Right renal cortex interstitium (tissue), 3 donors: ENCODE data around the gene WDR88. TPM values are rescaled to one million over a fixed set of nuclear protein-coding genes. Genes with fewer than 3 reads are reported as not detected.

ENCODE experiments used
- DNase-seq, 3 donors: peaks; one replicate each; pipeline ENCODE4 v3.0.0-alpha.2; 2013; ENCODE audit warnings: low read depth in 3 of 3, low spot score in 2 of 3
- polyA plus RNA-seq, 3 donors: library from polyadenylated mRNA; unstranded; fragments of 120-200 nt; gene quantifications; one replicate each; pipeline ENCODE4 v1.2.1, GENCODE V29; 2013; ENCODE audit not compliant: insufficient read length in 3 of 3

The WDR88 gene
- polyA plus RNA-seq, 3 donors = 0.82 to 1.3 (median 1.1) TPM

DNA sequence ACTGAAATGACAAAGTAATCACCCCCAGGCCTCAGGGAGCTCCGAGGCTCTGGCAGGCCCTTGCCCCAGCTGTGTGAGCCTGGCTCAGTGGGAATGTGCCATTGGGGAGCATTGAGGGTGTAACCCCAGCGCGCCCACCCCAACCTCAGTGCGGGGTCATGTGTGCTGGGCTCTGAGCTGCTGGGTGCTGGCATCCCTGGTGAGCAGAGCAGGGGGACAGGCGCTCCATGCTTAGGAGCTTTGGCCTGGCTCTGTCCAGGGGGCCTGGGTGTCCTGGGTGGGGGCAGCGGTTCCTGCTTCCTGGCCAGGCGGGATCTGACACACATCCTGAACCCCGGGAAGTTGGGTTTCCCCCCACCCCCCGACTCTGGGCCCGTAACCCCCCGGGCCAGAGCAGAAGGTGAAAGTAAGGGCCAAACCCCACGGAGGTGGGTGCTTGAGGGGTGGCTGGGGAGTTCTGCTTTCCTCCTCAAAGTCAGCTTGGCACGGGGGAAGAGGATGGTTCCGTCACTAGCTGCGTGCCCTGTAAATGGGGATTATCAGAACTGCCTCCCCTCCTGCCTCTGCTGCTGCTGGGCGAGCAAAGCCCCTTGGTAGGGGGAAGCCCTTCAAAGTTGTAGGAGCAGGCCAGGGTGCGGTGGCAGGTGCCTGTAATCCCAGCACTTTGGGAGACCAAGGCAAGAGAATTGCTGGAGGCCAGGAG, 63.9 kb downstream of the WDR88 start:
- no peak for DNase-seq

DNA sequence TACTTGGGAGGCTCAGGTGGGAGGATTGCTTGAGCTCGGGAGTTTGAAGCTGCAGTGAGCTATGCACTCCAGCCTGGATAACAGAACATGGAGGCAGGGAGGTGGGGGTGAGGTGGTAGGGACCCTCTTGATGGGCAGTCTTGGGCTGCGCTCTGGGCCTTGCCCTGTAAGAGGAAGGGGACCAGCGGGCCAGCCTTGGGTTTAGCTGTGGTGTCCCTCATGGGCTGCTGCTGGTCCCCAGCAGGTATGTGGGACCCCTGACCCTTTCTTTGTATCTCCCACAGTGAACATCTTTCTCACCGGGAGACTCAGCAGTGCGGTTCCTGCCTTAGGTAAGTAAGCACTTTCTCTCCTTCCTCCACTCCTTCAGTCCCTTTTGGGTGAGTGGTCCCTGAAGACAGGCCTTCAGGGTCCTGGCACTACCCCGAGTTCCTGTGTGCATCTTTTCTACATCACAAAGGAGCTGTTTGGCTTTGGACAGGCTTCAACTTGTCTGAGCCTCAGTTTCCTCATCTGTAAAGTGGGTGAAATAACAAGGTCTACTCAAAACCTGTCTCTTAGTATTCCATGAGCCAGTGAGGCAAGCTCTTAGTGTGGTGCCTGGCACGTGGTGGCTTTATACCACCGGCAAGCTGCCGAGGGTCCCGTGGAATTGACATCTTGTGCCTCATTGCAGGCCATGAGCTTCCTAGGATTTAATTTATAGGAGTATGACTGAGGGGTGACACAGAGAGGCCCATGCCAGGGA, 64.7 kb downstream of the WDR88 start:
- DNase-seq = no peak

DNA sequence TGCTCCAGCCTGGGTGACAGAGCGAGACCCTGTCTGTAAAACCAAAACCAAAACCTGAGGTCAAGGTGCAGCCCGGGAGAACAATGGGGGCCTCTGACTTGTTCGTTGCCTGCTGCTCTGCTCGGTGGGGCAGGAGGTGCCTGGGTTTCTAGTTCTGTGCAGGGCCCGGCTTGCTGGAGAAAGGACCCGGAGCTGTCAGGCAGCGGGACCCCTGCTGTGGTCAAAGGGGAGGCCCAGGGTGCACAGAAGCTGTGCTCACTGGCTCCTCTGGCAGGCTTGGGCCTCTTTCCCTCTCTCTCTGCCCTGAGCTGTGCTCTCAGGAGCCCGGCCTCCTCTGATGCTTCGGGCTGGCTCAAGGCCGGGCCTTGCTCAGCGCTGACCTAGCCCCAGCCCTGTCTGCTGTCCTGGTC, 65.7 kb downstream of the WDR88 start:
- no peak for DNase-seq

DNA sequence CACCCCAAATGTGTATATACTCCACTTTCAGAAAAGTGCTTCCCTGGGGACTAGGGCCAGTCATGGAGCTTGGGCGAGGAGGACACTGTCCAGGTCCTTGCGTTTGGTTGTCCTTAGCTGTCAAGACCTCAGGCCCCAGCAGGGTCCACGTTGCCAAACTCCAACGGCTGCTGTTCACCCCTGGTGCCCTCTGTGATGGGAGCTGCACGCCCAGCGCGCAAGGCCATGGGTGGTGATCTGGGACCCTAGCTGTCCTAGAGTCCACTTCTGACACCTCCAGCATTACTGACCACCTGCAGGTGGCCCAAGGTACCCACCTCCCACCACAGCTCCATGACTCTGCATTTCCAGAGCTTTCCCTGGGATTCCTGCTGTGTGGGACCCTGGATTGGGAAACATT, 66.3 kb downstream of the WDR88 start:
- no peak for DNase-seq

DNA sequence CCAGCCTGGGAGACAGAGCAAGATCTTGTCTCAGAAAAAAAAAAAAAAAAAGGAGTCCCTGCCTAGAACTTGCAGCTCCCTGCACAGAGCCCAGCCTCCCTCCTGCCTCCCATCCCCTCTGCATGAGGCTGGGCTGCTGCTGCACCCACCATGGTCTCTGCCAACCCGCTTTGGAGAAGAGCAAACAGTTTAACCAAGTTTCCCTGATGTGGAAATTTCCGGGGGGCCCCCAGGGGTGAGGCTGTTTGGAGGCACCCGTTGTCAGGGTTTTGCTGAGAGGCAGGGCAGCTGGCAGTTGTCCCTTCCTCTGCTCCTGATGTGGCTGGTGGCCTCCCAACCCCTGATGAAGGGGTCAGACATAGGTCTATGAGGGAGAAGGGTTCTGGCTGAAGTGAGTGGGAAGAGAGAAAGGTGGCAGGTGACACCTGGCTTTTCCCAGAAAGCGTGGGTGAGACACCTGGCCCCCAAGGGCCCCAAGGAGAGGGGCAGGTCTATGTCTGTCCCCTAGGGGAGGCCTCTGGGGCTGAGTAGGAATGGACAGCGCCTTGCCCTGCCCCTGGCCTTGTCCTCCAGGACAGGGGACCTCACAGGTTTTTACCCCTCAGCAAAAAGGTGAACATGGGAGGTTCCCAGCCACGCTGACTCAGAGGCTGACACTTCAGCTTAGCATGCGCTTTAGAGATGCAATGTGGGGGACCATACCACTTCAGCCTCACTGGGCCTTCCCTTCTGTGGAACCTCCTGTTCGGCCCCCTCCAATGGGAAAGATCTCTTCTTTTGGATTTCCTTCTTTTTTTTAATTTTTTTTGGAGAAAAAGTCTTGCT, 67.7 kb downstream of the WDR88 start:
- DNase-seq = no peak

DNA sequence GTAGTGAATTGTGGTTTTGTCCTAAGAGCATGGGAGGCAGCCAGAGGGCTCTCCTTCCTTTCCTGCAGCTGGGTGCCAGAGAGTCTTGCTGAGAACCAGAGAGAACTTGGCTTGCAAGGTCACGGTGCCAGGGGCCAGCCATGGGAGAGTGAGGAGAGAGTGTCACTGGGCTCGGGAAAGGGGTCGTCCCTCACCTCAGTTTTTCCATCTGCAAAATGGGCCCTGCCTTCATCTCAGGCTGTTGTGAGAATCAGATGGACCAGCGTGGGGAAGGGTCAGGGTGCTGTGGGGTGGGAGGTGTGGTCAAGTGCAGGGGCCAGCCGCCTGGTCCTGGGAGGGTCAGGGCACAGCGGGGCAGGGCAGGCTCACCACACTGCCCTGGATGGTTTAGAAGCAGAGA, 69.6 kb downstream of the WDR88 start:
- no peak for DNase-seq

DNA sequence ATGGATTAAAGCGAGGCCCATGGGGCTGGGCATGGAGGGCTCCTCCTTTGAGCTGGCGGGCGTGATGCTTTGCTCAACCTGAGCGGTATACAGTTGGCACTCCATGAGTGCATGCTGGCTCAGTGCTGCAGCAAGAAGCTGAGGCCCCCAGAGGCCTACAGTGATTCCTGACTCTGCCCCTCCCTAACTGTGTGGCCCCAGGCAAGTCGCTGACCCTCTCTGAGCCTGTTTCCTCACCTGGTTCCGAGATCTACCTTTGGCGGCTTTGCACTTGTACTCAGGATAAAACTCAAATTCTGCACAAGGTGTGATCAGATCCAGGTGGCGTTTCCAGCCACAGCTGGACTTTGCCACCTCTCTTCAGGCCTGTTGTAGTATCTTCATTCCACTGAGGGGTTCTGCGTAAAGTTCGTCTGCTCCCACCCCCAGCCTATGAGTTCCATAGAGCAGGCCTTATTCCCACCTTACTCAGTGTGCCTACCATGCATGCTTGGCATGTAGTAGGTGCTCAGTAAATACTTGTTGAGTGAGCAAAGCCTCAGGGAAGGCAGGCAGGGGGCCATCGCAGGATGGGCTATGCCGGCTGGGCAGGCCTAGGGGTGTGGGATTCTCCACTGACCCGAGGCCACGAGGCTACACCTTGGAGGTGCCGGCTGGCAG, 70.1 kb downstream of the WDR88 start:
- DNase-seq = no peak

DNA sequence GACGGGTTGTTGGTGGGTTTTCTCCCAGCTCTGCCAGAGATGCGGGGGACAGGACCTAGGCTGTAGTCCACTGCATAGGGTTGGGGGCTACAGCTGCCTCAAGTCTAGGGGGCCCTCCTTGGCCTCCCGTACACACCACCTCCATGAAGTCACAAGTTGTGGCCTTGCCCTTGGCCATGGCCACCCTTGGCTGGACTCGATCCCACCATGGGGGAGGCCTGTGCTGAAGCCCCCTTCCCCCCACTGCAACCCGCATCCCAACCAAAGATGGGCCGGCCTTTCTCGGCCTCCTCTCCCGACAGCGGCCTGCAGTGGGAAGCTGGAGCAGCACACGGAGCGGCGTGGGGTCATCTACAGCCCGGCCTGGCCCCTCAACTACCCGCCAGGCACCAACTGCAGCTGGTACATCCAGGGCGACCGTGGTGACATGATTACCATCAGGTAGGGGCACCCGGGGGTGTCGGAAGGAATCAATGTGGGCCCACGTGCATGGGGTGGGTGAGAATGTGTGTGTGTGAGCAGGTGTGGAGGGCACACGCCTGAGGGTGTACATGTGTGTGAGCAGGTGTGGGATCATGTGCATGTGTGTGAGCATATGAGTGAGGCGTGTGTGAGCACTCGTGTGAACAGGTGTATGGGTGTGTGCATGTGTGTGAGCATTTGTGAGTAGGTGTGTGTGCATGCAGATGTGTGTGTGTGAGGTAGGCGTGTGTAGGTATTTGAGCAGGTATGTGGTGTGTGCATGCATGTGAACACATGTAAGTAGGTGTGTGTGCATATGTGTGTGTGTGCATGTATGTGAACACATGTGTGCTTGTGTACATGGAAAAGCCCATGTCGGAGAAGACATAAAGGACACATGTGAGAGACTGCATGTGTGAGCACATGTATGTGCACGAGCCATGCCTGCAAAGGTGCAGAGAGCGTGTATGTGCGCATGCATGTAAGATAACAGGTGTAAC, 70.9 kb downstream of the WDR88 start:
- no peak for DNase-seq

DNA sequence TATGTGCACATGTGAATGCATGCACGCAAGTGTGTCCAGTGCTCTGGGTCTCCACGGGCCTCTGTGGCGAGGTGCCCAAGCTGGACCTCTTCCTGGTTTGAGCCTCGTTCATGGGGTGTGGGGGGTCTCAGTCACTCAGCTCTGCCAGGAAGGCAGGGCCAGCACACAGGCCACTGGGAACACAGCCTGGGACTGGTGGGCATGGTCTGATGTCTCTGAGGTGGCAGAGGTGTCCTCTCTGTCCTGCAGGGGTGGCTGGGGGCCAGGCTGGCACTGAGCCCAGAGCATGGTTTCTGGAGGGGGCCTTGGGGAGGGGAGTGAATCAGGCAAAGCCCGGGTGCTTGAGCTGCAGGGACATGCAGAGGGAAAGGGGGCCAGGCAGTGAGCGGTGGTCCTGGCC, 71.6 kb downstream of the WDR88 start:
- no peak for DNase-seq

DNA sequence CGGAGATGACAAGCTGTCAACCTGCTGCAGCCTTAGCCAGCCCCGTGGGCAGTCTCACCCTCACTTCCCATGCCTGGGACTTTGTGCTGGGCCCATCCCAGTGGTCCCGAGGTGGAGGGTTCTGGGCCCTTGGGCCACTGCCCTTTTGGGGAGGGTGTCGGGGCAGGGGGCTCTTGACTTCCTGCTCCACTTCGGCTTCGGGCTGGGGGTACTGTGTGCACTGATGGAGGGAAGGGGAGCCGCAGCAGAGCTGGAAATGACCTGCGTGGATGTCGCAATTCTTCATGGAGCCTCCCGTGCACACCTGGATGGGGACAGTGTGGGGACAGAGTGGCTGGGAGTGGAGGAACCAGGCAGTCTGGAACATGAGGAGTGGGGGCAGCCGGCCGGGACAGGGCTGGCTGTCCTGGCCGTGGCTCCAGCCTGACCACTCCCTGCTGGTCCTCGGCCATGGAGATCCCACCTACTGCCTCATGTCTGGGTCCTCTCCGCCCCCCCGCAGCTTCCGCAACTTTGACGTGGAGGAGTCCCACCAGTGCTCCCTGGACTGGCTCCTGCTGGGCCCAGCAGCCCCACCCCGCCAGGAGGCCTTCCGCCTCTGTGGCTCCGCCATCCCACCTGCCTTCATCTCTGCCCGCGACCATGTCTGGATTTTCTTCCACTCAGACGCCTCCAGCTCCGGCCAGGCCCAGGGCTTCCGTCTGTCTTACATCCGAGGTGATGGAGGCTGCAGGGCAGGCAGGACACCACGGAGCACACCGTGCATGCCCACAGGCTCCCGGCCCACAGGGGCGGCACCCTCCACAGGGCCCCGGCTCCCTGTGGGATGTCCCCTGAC, 72.4 kb downstream of the WDR88 start:
- no peak for DNase-seq

DNA sequence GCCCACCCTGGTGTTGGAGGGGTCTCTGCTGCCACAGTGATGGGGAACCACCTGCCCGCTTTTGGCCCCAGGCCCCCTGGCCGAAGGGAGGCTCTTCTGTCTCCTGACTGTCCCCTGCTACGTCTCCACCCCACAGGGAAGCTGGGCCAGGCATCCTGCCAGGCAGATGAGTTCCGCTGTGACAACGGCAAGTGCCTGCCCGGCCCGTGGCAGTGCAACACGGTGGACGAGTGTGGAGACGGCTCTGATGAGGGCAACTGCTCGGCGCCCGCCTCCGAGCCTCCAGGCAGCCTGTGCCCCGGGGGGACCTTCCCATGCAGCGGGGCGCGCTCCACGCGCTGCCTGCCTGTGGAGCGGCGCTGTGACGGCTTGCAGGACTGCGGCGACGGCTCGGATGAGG, 73.2 kb downstream of the WDR88 start:
- no peak for DNase-seq

DNA sequence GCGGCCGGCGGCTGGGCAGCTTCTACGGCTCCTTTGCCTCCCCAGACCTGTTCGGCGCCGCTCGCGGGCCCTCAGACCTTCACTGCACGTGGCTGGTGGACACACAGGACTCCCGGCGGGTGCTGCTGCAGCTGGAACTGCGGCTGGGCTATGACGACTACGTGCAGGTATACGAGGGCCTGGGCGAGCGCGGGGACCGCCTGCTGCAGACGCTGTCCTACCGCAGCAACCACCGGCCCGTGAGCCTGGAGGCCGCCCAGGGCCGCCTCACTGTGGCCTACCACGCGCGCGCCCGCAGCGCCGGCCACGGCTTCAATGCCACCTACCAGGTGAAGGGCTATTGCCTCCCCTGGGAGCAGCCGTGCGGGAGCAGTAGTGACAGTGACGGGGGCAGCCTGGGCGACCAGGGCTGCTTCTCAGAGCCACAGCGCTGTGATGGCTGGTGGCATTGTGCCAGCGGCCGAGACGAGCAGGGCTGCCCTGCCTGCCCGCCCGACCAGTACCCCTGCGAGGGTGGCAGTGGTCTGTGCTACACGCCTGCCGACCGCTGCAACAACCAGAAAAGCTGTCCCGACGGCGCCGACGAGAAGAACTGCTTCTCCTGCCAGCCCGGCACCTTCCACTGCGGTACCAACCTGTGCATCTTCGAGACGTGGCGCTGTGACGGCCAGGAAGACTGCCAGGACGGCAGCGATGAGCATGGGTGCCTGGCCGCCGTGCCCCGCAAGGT, 73.8 kb downstream of the WDR88 start:
- DNase-seq = no peak

DNA sequence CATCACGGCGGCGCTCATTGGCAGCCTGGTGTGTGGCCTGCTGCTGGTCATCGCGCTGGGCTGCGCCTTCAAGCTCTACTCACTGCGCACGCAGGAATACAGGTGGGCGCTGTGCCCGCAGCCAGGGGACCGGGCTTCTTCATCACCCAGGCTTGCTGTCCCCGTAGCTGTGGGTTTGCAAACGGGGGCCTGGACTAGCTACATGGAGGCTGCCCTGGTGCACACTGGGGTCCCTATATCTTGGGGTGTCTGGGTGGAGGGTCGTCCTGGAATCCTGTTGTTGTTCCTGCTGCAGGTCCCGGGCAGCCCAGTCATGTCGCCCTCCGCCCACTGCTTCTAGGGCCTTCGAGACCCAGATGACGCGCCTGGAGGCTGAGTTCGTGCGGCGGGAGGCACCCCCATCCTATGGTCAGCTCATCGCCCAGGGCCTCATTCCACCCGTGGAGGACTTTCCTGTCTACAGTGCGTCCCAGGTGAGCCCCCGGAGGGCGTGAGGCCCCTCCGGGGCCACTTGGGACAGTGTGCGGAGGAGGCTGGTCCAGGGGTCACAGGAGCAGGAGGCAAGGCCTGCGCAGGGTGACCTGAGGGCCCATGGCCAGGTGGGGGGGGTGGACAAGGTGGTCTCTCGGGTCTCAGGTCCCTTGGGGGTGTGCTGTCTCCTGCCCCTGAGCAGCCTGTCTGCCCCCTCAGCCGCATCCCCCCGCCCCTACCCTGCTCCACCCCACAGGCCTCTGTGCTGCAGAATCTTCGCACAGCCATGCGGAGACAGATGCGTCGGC, 74.5 kb downstream of the WDR88 start:
- DNase-seq = no peak

DNA sequence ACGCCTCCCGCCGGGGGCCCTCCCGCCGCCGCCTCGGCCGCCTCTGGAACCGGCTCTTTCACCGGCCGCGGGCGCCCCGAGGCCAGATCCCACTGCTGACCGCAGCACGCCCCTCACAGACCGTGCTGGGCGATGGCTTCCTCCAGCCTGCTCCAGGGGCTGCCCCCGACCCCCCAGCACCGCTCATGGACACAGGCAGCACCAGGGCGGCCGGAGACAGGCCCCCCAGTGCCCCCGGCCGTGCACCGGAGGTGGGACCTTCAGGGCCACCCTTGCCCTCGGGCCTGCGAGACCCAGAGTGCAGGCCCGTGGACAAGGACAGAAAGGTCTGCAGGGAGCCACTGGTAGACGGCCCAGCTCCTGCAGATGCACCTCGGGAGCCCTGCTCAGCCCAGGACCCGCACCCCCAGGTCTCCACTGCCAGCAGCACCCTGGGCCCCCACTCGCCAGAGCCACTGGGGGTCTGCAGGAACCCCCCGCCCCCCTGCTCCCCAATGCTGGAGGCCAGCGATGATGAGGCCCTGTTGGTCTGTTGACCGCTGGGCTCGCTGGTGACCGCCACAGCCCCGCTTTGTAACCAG, 75.2 kb downstream of the WDR88 start:
- no peak for DNase-seq

DNA sequence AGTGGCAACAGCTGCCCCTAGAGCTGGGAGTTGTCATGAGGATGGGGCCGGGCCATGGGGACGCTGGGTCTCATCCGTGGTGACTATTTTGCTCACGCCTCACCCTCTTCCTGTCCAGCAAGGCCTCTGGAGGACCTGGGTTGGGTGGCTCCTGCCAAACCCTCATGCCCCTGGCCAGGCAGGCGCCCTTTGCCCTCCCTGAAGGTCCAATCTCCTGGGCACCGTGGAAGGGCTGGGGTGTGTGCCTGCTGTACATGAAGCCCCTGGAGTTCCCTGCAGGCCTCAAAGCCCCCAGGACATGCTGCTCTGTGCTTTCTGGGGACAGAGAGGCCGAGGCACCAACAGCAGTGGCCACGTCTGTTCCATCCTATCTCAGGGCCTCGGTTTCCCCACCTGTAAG, 76.0 kb downstream of the WDR88 start:
- DNase-seq = no peak

DNA sequence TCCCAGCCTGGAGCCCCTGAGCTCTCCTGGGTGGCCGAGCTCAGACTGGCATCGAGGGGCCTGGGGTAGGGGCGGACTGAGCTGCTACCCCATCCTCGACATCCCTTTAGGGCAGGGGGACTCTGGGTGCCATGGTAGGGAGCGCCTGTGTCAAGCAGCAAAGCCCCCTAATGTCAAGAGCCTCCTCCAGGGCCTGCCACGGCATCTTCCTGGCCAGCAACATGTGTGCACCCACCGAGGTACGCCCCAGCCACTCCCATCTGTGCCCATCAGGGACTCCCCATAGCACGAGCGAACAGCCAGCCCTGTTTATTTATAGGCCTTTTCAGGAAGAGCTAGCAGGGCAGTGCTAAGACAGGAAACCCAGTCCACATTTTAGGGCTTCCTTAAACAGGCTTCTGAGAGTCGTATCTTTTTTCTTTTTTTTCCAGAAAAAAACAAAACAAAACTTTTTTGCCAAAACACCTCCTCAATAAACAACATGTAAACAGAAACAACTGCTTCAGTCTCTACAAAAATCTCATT, 76.5 kb downstream of the WDR88 start:
- no peak for DNase-seq
